HG02938 (cell line): ENCODE measurements around the gene IL33.

Source experiments
- ATAC-seq: cut with Tn5 transposase; IDR thresholded peaks from one replicate; pipeline ENCODE4 v1.9.1; 2021; ENCODE audit warnings: mild to moderate bottlenecking, moderate library complexity; ENCODE audit not compliant: unreplicated experiment

The IL33 gene

DNA sequence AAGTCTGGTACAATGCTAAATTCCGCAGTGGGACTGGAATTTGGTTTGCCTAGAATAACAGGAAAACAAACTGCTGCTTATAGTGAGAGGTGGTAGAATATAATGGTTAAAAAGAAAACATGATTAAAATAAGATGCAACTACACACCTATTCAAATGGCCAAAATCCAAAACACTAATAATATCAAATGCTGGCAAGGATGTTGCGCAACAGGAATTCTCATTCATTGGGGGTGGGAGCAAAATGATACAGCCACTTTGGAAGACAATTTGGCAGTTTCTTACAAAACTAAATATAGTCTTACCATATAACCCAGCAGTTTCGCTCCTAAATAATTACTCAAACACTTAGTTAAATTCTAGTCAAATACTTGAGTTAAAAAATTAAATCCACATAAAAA lies 61.8 kb downstream of the IL33 start:
- no peak for ATAC-seq

DNA sequence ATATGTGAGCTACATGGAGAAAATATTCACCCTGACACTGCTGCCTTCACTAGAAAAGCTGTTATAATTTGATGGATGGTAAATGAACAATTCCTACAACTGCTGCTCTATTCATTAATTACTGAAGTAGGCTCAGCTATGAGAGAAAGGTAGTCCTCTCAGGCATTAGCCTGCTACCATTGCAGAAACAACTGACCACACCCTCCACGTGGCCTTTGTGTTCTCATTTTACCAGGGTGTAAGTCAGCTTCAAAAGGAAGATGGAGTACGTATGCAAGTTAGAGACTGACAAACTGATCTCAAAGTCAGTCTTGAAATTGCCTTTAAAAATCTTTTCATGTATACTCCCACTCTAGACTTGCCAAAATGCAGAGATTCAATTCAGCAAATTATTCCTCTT lies 86.3 kb downstream of the IL33 start:
- ATAC-seq = no peak

DNA sequence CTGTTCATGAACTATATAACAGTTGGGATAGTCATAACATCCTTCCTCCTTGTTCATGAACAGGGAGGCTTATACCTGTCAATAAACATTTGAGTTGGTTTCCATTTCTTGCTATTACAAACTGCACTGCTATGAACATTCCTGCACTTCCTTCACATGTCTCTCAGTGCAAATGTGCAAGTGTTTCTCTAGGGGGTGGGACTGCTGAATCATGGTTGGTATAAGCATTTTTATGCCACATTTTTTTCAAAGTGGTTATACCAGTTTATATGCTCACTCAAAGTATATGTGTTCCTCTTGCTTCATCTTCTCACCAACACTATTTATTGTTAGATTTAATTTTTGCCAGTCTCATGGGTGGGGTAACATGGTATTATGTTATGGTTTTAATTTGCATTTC lies 86.8 kb downstream of the IL33 start:
- no peak for ATAC-seq

DNA sequence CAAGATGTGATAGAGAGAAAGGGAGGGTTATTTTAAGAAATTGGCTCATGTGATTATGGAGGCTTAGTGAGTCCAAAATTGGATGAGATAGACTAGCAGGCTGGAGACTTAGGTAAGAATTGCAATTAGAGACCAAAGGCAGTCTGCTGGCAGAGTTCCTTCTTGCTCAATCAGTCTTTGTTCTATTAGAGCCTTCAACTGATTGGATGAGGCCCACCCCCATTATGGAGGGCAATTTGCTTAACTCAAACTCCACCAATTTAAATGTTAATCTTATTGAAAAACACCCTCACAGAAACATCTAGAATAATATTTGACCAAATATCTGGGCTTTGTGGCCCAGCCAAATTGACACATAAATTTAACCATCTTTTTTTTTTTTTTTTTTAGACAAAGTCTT lies 88.6 kb downstream of the IL33 start:
- no peak for ATAC-seq

DNA sequence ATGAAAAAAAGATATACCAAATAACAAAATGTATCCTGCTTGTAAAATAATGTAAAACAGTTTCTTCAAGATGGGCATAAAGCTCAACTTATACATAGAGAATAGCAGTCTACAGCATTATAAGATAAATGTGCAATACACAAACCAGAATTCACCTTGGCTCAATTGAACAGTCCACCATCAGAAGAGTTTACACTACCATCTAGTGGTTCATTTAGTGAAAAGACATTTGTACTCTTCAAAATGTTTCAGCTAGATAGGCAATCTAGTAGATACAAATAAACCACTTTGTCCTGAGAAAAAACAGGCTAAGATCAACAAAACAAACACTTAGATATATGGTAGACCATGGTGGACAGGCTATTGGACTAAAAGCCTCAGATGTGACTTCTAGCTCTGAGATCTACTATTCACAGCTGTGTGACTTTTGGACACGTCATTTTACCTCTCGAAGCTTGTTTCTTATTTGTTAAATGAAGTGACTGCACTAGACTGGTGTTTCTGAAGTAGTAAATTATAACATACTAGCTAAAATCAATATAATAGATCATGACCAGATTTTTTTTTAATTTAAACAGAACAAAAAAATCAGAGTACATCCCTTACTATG lies 90.5 kb downstream of the IL33 start:
- no peak for ATAC-seq
